B cell (primary cell): ENCODE measurements around the gene CCL17. TPM values are rescaled to one million over a fixed set of nuclear protein-coding genes. Genes with fewer than 3 reads are reported as not detected.

Source experiments
- ATAC-seq: fragments of 200-7000 bp; cut with Tn5 transposase; one replicate; pipeline ENCODE4 v1.10.0; 2021; ENCODE audit warnings: low read depth, mild to moderate bottlenecking, moderate number of reproducible peaks, moderate library complexity
- CTCF ChIA-PET: fragments of 350-600 bp; sonication (Branson Sonifier 250); formaldehyde crosslinking; loops from one replicate; lab custom pipeline; 2021; ENCODE audit warnings: antibody characterized with exemption, inconsistent platforms; lab: Charles Lee
- POLR2A ChIA-PET: fragments of 350-600 bp; sonication (Branson Sonifier 250); formaldehyde crosslinking; loops from one replicate; lab custom pipeline; 2021; ENCODE audit warnings: antibody characterized with exemption; lab: Charles Lee
- DNase-seq: peaks from one replicate; pipeline ENCODE4 v3.0.0; 2013
- H2AFZ ChIP-seq: 2 replicates; pipeline ENCODE4 v1.6.1; 2012; ENCODE audit warnings: mild to moderate bottlenecking, low read depth, low read length; ENCODE audit not compliant: insufficient read depth, poor library complexity, severe bottlenecking
- H3K27ac ChIP-seq, 2 donors: 1 replicate in 1 of 2; 2 replicates in 1 of 2; pipeline ENCODE4 v1.5.1; 2012 to 2013; ENCODE audit warnings: low read length in 2 of 2, mild to moderate bottlenecking in 2 of 2, moderate library complexity in 1 of 2
- H3K27me3 ChIP-seq, 4 experiments: fragments of 200-600 bp in 1 of 4; sonication (generic) in 1 of 4; replicated peaks in 1 of 4; 1 replicate in 2 of 4; 2 replicates in 2 of 4; pipeline versions ENCODE4 v1.6.1 to v1.7.0; 2013 to 2016; ENCODE audit warnings: low read length in 3 of 4, mild to moderate bottlenecking in 2 of 4, mixed read lengths in 1 of 4, moderate library complexity in 1 of 4; ENCODE audit not compliant: insufficient read depth in 4 of 4, control insufficient read depth in 3 of 4; ENCODE audit errors: control extremely low read depth in 1 of 4
- H3K36me3 ChIP-seq, 2 experiments: replicated peaks in 1 of 2; 1 replicate in 1 of 2; 2 replicates in 1 of 2; pipeline versions ENCODE4 v1.6.1 to v1.7.1; 2013; ENCODE audit warnings: low read length in 1 of 2; ENCODE audit not compliant: insufficient read depth in 2 of 2, control insufficient read depth in 1 of 2; ENCODE audit errors: control extremely low read depth in 1 of 2, extremely low read depth in 1 of 2
- H3K4me1 ChIP-seq, 2 donors: fragments of 200-600 bp in 1 of 2; sonication (generic) in 1 of 2; 1 replicate in 1 of 2; 2 replicates in 1 of 2; pipeline versions ENCODE4 v1.5.1 to v1.6.1; 2013 to 2017; ENCODE audit warnings: low read length in 2 of 2; ENCODE audit not compliant: control insufficient read depth in 2 of 2, insufficient read depth in 2 of 2
- H3K4me2 ChIP-seq: replicated peaks from 2 replicates; pipeline ENCODE3; 2012; ENCODE audit warnings: mild to moderate bottlenecking, low read depth, low read length; ENCODE audit not compliant: poor library complexity, severe bottlenecking
- H3K4me3 ChIP-seq, 5 experiments: fragments of 200-600 bp in 1 of 5; sonication (generic) in 1 of 5; 1 replicate in 3 of 5; 2 replicates in 2 of 5; pipeline versions ENCODE4 v1.5.1 to v1.7.0; 2011 to 2016; ENCODE audit warnings: low read length in 4 of 5, mild to moderate bottlenecking in 4 of 5, low read depth in 2 of 5, control low read depth in 1 of 5, moderate library complexity in 1 of 5; ENCODE audit not compliant: insufficient read depth in 1 of 5; ENCODE audit errors: control extremely low read depth in 1 of 5, extremely low read depth in 1 of 5
- H3K79me2 ChIP-seq: fragments of 200-600 bp; sonication (generic); one replicate; pipeline ENCODE4 v1.6.0; 2016; ENCODE audit warnings: low read length; ENCODE audit not compliant: control insufficient read depth, insufficient read depth
- H3K9ac ChIP-seq: fragments of 200-600 bp; sonication (generic); 2 replicates; pipeline ENCODE4 v1.6.1; 2017; ENCODE audit warnings: mild to moderate bottlenecking, low read length, moderate library complexity
- H3K9me3 ChIP-seq, 3 donors: one replicate each; pipeline versions ENCODE4 v1.6.1 to v1.7.1; 2013; ENCODE audit warnings: low read length in 2 of 3; ENCODE audit not compliant: control insufficient read depth in 2 of 3, insufficient read depth in 1 of 3; ENCODE audit errors: control extremely low read depth in 1 of 3
- H4K20me1 ChIP-seq: 2 replicates; pipeline ENCODE4 v1.6.0; 2012; ENCODE audit warnings: mild to moderate bottlenecking, low read length; ENCODE audit not compliant: insufficient read depth, control insufficient read depth, poor library complexity, severe bottlenecking
- H3K27ac Mint-ChIP-seq: one replicate; pipeline ENCODE4 v1.8.0; 2021; ENCODE audit warnings: mixed read lengths
- H3K27me3 Mint-ChIP-seq: one replicate; pipeline ENCODE4 v1.8.0; 2021; ENCODE audit warnings: mixed read lengths
- H3K4me1 Mint-ChIP-seq: one replicate; pipeline ENCODE4 v1.8.0; 2021; ENCODE audit warnings: mixed read lengths
- H3K4me3 Mint-ChIP-seq: one replicate; pipeline ENCODE4 v1.8.0; 2021; ENCODE audit warnings: mixed read lengths
- H3K9me3 Mint-ChIP-seq: one replicate; pipeline ENCODE4 v1.8.0; 2022; ENCODE audit warnings: mixed read lengths; ENCODE audit not compliant: insufficient read depth
- CTCF ChIP-seq: fragments of 200-600 bp; IDR thresholded peaks from one replicate; pipeline ENCODE4 v1.8.0; 2022; ENCODE audit warnings: antibody characterized with exemption, mild to moderate bottlenecking
- EZH2 ChIP-seq: IDR thresholded peaks from 2 replicates; pipeline ENCODE4 v1.6.1; 2012; ENCODE audit warnings: borderline replicate concordance, low read depth, mild to moderate bottlenecking, moderate library complexity, low read length; ENCODE audit not compliant: insufficient read depth, poor library complexity, severe bottlenecking
- WGBS: methylation state at CpG from one replicate; pipeline ENCODE4 v1.1.5; 2013; ENCODE audit warnings: missing lambda C conversion rate; ENCODE audit not compliant: insufficient coverage; 5-methylcytosine and 5-hydroxymethylcytosine counted together
- intact Hi-C: fragments of 100-400 bp; cut with micrococcal nuclease; formaldehyde crosslinking; loops from one replicate; pipeline ENCODE4 v1.10.0; 2022
- polyA plus RNA-seq: library from polyadenylated mRNA; depleted of rRNA; stranded (reverse); fragments of >200 nt; gene quantifications from 2 replicates; pipeline ENCODE4 v1.2.3, GENCODE V29; 2012
- total RNA-seq, 2 donors: library from RNA; stranded (reverse); fragments of 120-200 nt in 1 of 2; gene quantifications; 1 replicate in 1 of 2; 2 replicates in 1 of 2; pipeline versions ENCODE4 v1.2.3 to v1.2.4, GENCODE V29; 2013 to 2022

Gene CCL17
- total and polyA plus RNA-seq, 2 donors (not counting 1 experiment from before 2014, with no cell fraction given), result not detected

GRCh38 chr16:57355898-57356414 is 48.6 kb upstream of the CCL17 start:
- WGBS, result 81% methylated on average over 2 of the region's 5 CpGs
- peaks cover 6% of the 10 kb centered on the region for H3K27me3 Mint-ChIP-seq
- no peak overlapping the region for H3K27ac Mint-ChIP-seq
- H3K4me1 Mint-ChIP-seq, result peaks cover 26% of the 10 kb centered on the region
- H2AFZ ChIP-seq, result no peak overlapping the region
- no peaks in the 10 kb centered on the region for H3K9me3 ChIP-seq
- H3K9ac ChIP-seq, result no peak overlapping the region
- no peaks in the 10 kb centered on the region for H3K9me3 Mint-ChIP-seq
- TF ChIP-seq CTCF, result no peak
- TF ChIP-seq EZH2, result no peak
- H3K27me3 ChIP-seq, result peaks cover 0 to 2% (median 0%) of the 10 kb centered on the region in 4 experiments
- no peak overlapping the region for H3K4me3 ChIP-seq
- H3K79me2 ChIP-seq, result no peaks in the 10 kb centered on the region
- no peaks in the 10 kb centered on the region for H3K36me3 ChIP-seq
- ChIA-PET POLR2A (interaction anchor here (0.6 to 0.8 kb wide), 3 partner anchors 11 to 882 kb away, joined by 4 to 8 read pairs (median 8); no protein-coding TSS in a partner anchor), CTCF (interaction anchor here (0.6 to 1.1 kb wide), 2 partner anchors 16 to 30 kb away, joined by 3 to 4 read pairs; no protein-coding TSS in a partner anchor)
- H3K27ac ChIP-seq, result no peak overlapping the region
- intact Hi-C loops, result no loop called here
- H3K4me3 Mint-ChIP-seq, result no peak overlapping the region
- peaks cover 8 to 16% of the 10 kb centered on the region in 2 donors for H3K4me1 ChIP-seq
- ATAC-seq (no peak), DNase-seq (no peak)
- H3K4me2 ChIP-seq, result no peak overlapping the region
- H4K20me1 ChIP-seq, result no peaks in the 10 kb centered on the region

DNA sequence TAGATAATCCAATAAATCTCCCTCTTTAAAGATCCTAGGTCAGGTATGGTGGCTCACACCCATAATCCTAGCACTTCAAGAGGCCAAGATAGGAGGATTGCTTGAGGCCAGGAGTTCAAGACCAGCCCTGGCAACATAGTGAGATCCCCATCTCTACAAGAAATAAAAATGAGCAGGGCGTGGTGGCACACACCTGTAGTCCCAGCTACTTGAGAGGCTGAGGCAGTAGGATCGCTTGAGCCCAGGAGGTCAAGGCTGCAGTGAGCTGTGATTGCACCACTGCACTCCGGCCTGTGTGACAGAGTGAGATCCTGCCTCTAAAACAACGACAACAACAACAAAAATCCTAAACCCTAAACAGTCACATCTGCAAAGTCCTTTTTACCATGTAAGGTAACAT is 48.0 kb upstream of the CCL17 start:
- DNase-seq (no peak), ATAC-seq (no peak)
- Mint-ChIP-seq H3K4me3 (no peak overlapping the region), H3K4me1 (peaks cover 26% of the 10 kb centered on the region), H3K27ac (no peak overlapping the region), H3K27me3 (peaks cover 6% of the 10 kb centered on the region), H3K9me3 (no peaks in the 10 kb centered on the region)
- POLR2A ChIA-PET, result no interaction called here
- TF ChIP-seq EZH2, result no peak
- no peak for TF ChIP-seq CTCF
- no peak overlapping the region for H3K27ac ChIP-seq
- no peaks in the 10 kb centered on the region for H3K36me3 ChIP-seq
- H3K27me3 ChIP-seq, result peaks cover 0 to 2% (median 0%) of the 10 kb centered on the region in 4 experiments
- intact Hi-C loops, result no loop called here
- H3K4me1 ChIP-seq, result peaks cover 8 to 16% of the 10 kb centered on the region in 2 donors
- 100% methylated on average over 3 of the region's 4 CpGs for WGBS
- no peak overlapping the region for H3K9ac ChIP-seq
- CTCF ChIA-PET, result interaction anchor here (1.1 kb wide), 1 partner anchor 29 kb away, joined by 3 read pairs; no protein-coding TSS in a partner anchor
- H3K4me3 ChIP-seq, result no peak overlapping the region
- no peaks in the 10 kb centered on the region for H3K9me3 ChIP-seq
- no peaks in the 10 kb centered on the region for H4K20me1 ChIP-seq
- no peak overlapping the region for H3K4me2 ChIP-seq
- H2AFZ ChIP-seq, result no peak overlapping the region
- no peaks in the 10 kb centered on the region for H3K79me2 ChIP-seq
